ENCODE measurements around the gene WASF1. TPM values are rescaled to one million over a fixed set of nuclear protein-coding genes. Genes with fewer than 3 reads are reported as not detected.

Gene WASF1
- total RNA-seq, 4 donors from 2014 or later, result 8.0 to 11.7 (median 8.7) TPM

GRCh38 chr6:110063594-110064263 is 115.7 kb downstream of the WASF1 start:
- H3K9me3 ChIP-seq, result no peaks in the 10 kb centered on the region
- no peak for TF ChIP-seq POLR2A (IDR thresholded peaks at IDR 0.05)
- TF ChIP-seq, protein P1, sequence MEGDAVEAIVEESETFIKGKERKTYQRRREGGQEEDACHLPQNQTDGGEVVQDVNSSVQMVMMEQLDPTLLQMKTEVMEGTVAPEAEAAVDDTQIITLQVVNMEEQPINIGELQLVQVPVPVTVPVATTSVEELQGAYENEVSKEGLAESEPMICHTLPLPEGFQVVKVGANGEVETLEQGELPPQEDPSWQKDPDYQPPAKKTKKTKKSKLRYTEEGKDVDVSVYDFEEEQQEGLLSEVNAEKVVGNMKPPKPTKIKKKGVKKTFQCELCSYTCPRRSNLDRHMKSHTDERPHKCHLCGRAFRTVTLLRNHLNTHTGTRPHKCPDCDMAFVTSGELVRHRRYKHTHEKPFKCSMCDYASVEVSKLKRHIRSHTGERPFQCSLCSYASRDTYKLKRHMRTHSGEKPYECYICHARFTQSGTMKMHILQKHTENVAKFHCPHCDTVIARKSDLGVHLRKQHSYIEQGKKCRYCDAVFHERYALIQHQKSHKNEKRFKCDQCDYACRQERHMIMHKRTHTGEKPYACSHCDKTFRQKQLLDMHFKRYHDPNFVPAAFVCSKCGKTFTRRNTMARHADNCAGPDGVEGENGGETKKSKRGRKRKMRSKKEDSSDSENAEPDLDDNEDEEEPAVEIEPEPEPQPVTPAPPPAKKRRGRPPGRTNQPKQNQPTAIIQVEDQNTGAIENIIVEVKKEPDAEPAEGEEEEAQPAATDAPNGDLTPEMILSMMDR (IDR thresholded peaks at IDR 0.05), result no peak
- no peak for TF ChIP-seq EP300 (IDR thresholded peaks at IDR 0.05)
- WGBS, 2 donors, result 65 to 75% methylated on average over 6 of the region's 6 CpGs

DNA sequence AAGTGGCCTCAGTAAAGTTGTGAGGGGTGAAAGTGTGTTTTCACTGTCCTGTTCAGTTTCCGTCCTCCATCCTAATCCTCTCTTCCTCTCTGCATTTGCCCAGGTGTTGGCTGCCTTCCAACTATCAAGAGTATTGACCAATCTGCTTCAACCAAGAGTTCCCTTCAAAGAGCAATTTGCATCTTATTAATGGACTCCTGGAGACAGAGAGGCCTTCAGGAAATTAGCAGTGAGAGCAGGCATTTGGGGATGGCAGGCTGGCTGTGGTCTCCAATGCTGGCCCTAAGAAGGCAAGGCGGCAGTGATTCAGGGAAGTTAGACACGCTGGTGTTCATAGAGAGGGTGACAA is 124.1 kb downstream of the WASF1 start:
- WGBS, 2 donors, result 66 to 69% methylated on average over 3 of the region's 3 CpGs
- peaks cover 0 to 6% (median 0%) of the 10 kb centered on the region in 4 donors for H3K4me1 ChIP-seq
- no peak for DNase-seq (ENCODE audit: low spot score in 2 of 2)
- no peak overlapping the region for H3K27ac ChIP-seq
- no peaks in the 10 kb centered on the region for H3K36me3 ChIP-seq
- no peaks in the 10 kb centered on the region for H3K9me3 ChIP-seq
- H3K27me3 ChIP-seq, result no peaks in the 10 kb centered on the region
- no peak for TF ChIP-seq EP300 (IDR thresholded peaks at IDR 0.05)
- no peak for TF ChIP-seq POLR2A (IDR thresholded peaks at IDR 0.05)
- TF ChIP-seq, protein P1 (IDR thresholded peaks at IDR 0.05), result no peak
- no peak overlapping the region for H3K4me3 ChIP-seq

More at GRCh38 chr6:110063594-110064263, 115.7 kb downstream of the WASF1 start:
- Histone ChIP-seq H3K4me1 (no peaks in the 10 kb centered on the region), H3K27ac (no peak overlapping the region), H3K27me3 (peaks cover 0 to 4% of the 10 kb centered on the region in 2 donors), H3K4me3 (no peak overlapping the region), H3K36me3 (no peaks in the 10 kb centered on the region)
- no peak for DNase-seq (ENCODE audit: low spot score in 2 of 2)

DNA sequence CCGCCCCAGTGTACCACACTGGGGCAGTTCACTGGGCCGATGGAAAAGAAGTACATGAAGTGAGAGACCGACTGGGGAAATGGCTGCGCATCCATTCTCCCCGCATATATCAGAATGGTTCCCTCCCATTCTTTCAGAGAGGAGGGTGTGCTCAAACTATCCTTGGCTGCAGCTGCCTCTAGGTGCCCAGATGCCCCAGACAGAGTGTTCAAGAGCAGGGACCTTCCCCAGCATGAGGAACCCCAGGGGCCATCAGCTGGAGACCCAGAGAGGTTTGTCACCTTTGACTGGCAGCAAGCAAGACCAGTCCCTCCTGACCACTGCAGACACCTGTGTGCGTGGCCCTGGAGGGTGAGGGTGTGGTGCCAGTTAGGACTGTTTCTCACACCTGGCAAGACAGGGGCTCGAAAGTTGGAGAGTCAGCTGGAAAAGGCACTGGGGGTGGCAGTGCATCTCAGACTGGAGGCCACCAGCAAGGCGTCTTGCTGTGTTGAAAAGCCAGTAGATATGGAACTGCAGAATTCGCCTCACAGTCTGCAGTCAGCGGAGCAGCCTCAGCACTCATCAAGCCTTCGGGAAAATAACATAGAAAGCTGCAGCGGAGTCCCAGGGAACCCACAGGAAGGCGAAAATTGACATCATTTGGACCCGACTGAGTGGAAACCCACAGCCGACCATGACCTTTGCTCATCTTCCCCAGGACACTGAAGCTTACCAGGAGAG is 124.6 kb downstream of the WASF1 start:
- Histone ChIP-seq H3K9me3 (no peaks in the 10 kb centered on the region), H3K4me3 (no peak overlapping the region), H3K27me3 (no peaks in the 10 kb centered on the region), H3K27ac (no peak overlapping the region), H3K36me3 (no peaks in the 10 kb centered on the region), H3K4me1 (peaks cover 0 to 6% (median 0%) of the 10 kb centered on the region in 4 donors)
- no peak for DNase-seq (ENCODE audit: low spot score in 2 of 2)
- 85 to 87% methylated on average over 14 to 15 of the region's 15 CpGs for WGBS, 2 donors
- TF ChIP-seq POLR2A (IDR thresholded peaks at IDR 0.05) (no peak), EP300 (IDR thresholded peaks at IDR 0.05) (no peak)
- TF ChIP-seq, protein P1 (IDR thresholded peaks at IDR 0.05), result no peak

DNA sequence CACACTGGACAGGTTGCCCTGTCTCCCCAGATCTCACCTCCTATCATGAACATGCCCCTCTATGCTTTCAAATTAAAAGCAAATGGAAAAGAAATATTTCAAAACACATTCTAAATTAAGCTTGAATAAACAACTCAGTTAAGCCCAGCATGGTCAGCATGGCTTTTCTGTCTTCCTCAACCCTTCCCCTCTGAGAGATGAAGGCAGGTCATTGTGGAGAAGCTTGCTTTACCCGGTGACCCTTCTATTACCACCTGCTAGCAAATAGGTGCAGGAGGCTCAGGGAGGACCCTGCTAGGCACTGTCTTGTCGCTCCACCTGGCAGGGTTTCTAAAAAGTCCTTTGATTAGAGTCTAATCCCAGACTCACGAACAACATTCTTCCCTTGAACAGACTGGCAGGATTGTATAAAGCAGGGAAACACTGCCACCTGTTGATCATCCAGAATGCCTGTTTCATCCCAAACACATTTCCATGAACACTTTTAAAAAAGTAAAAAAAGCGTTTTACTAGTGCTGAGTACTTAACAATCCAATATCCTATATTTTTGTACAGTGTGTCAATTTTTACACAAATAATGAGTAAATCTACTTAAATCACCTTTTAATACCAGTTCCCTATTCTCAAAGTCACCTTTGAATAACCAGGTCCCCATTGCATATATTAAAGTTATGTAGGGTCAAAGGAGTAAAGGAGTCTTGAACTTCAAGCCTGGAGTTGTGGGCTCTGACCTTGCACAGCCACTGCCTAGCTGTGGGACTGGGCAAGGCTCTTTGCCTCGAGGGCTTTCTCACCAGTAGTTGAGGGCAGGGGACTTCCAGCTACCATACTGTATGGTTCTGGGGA is 125.9 kb downstream of the WASF1 start:
- 10 to 16% methylated on average over 5 of the region's 5 CpGs for WGBS, 2 donors
- Histone ChIP-seq H3K4me1 (peaks cover 0 to 6% (median 0%) of the 10 kb centered on the region in 4 donors), H3K36me3 (no peaks in the 10 kb centered on the region), H3K9me3 (no peaks in the 10 kb centered on the region), H3K27ac (no peak overlapping the region), H3K4me3 (no peak overlapping the region), H3K27me3 (no peaks in the 10 kb centered on the region)
- no peak for TF ChIP-seq POLR2A (IDR thresholded peaks at IDR 0.05)
- TF ChIP-seq, protein P1 (IDR thresholded peaks at IDR 0.05), result peak; percentile 64 to 77 (median 72)
- peak in 1 of 2 donors; percentile 25 for DNase-seq (ENCODE audit: low spot score in 2 of 2)

All from tibial nerve (tissue), 4 donors.